H1 (cell line): ENCODE measurements around the gene VSNL1.
"Not testable (repeated sequence)": the region's sequence is repeated elsewhere in the genome, so short reads cannot be mapped to it uniquely, and the experiment has no call there.

Experiments
- ASH2L ChIP-seq: fragments of 200-600, 300-600 bp; sonication (generic); IDR thresholded peaks from one replicate; pipeline ENCODE4 v1.7.1; 2017; ENCODE audit warnings: low read length
- EZH2 ChIP-seq: fragments of 200-600 bp; sonication (generic); IDR thresholded peaks from 2 replicates; pipeline ENCODE4 v1.7.1; 2012; ENCODE audit warnings: low read depth, mild to moderate bottlenecking, moderate library complexity, low read length, inconsistent platforms; ENCODE audit not compliant: severe bottlenecking
- FOSL1 ChIP-seq: IDR thresholded peaks from 2 replicates; pipeline ENCODE4 v1.6.1; 2011; ENCODE audit warnings: mild to moderate bottlenecking, low read depth, low read length, moderate library complexity; ENCODE audit not compliant: insufficient read depth
- GABPA ChIP-seq: IDR thresholded peaks from 2 replicates; pipeline ENCODE4 v1.6.1; 2011; ENCODE audit warnings: mild to moderate bottlenecking, low read length, moderate library complexity, borderline replicate concordance; ENCODE audit not compliant: insufficient read depth
- HDAC2 ChIP-seq, 2 experiments: fragments of 300-600 bp in 1 of 2; sonication (generic) in 1 of 2; IDR thresholded peaks; 2 replicates each; pipeline ENCODE4 v1.6.1; 2011 to 2012; ENCODE audit warnings: low read depth in 2 of 2, low read length in 2 of 2, mild to moderate bottlenecking in 2 of 2, moderate library complexity in 2 of 2, borderline replicate concordance in 1 of 2, inconsistent platforms in 1 of 2
- JUND ChIP-seq: IDR thresholded peaks from 2 replicates; pipeline ENCODE4 v1.6.1; 2011; ENCODE audit warnings: mild to moderate bottlenecking, improper control_type of control experiment, low read length
- POLR2A ChIP-seq, 2 experiments: IDR thresholded peaks; 1 replicate in 1 of 2; 2 replicates in 1 of 2; pipeline ENCODE4 v1.6.1; 2011; ENCODE audit warnings: low read depth in 2 of 2, low read length in 2 of 2, mild to moderate bottlenecking in 2 of 2; ENCODE audit errors: control extremely low read depth in 1 of 2
- POLR2AphosphoS5 ChIP-seq: IDR thresholded peaks from 2 replicates; pipeline ENCODE4 v1.6.1; 2011; ENCODE audit warnings: low read depth, low read length
- RAD21 ChIP-seq, 2 experiments: IDR thresholded peaks in 1 of 2; conservative IDR thresholded peaks in 1 of 2; 2 replicates each; pipeline ENCODE4 v1.6.1; 2011; ENCODE audit warnings: low read depth in 2 of 2, low read length in 2 of 2, improper control_type of control experiment in 1 of 2, inconsistent platforms in 1 of 2, mild to moderate bottlenecking in 1 of 2, moderate library complexity in 1 of 2
- SRF ChIP-seq: IDR thresholded peaks from 2 replicates; pipeline ENCODE4 v1.6.1; 2011; ENCODE audit warnings: mild to moderate bottlenecking, low read depth, low read length, moderate library complexity
- YY1 ChIP-seq: IDR thresholded peaks from 2 replicates; pipeline ENCODE4 v1.6.1; 2011; ENCODE audit warnings: low read depth, mild to moderate bottlenecking, low read length
- TF ChIP-seq, protein P1 (sequence below), 3 experiments: IDR thresholded peaks; 1 replicate in 2 of 3; 2 replicates in 1 of 3; pipeline versions ENCODE4 v1.5.1 to v1.6.1; 2011; ENCODE audit warnings: low read length in 3 of 3, mild to moderate bottlenecking in 3 of 3, inconsistent platforms in 2 of 3, low read depth in 1 of 3, moderate library complexity in 1 of 3; ENCODE audit not compliant: insufficient read depth in 1 of 3; ENCODE audit errors: control extremely low read depth in 1 of 3
- TF ChIP-seq, protein P2 (sequence below): IDR thresholded peaks from 2 replicates; pipeline ENCODE4 v1.6.1; 2012; ENCODE audit warnings: inconsistent platforms
- TF ChIP-seq, protein P3 (sequence below): IDR thresholded peaks from 2 replicates; pipeline ENCODE4 v1.6.1; 2012; ENCODE audit warnings: inconsistent platforms

DNA sequence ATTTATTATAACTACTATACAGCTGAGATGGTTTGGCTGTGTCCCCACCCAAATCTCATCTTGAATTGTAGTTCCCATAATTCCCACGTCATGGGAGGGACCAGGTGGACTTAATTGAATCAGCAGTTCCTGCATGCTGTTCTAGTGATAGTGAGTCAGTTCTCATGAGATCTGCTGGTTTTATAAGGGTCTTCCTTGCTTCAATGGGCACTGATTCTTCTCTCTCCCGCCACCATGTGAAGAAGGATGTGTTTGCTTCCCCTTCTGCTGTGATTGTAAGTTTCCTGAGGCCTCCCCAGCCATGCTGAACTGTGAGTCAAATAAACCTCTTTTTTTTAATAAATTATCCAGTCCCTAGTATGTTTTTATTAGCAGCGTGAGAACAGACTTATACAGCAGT, 25.2 kb downstream of the VSNL1 start:
- not testable (repeated sequence) for TF ChIP-seq ASH2L; SRF; POLR2AphosphoS5; YY1; POLR2A (IDR thresholded peaks at IDR 0.05; ENCODE audit: control extremely low read depth in 1 of 2, low read depth in 2 of 2, low read length in 2 of 2); EZH2; GABPA; JUND; HDAC2 (IDR thresholded peaks at IDR 0.05; ENCODE audit: borderline replicate concordance in 1 of 2, low read depth in 2 of 2, low read length in 2 of 2); RAD21 (IDR thresholded peaks at IDR 0.05 in 1 of 2, conservative IDR thresholded peaks at IDR 0.05 in 1 of 2; ENCODE audit: low read depth in 2 of 2, low read length in 2 of 2); FOSL1
- TF ChIP-seq, protein P1, sequence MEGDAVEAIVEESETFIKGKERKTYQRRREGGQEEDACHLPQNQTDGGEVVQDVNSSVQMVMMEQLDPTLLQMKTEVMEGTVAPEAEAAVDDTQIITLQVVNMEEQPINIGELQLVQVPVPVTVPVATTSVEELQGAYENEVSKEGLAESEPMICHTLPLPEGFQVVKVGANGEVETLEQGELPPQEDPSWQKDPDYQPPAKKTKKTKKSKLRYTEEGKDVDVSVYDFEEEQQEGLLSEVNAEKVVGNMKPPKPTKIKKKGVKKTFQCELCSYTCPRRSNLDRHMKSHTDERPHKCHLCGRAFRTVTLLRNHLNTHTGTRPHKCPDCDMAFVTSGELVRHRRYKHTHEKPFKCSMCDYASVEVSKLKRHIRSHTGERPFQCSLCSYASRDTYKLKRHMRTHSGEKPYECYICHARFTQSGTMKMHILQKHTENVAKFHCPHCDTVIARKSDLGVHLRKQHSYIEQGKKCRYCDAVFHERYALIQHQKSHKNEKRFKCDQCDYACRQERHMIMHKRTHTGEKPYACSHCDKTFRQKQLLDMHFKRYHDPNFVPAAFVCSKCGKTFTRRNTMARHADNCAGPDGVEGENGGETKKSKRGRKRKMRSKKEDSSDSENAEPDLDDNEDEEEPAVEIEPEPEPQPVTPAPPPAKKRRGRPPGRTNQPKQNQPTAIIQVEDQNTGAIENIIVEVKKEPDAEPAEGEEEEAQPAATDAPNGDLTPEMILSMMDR (IDR thresholded peaks at IDR 0.05; ENCODE audit: control extremely low read depth in 1 of 3, insufficient read depth in 1 of 3, low read depth in 1 of 3, low read length in 3 of 3): not testable (repeated sequence)
- TF ChIP-seq, protein P2, sequence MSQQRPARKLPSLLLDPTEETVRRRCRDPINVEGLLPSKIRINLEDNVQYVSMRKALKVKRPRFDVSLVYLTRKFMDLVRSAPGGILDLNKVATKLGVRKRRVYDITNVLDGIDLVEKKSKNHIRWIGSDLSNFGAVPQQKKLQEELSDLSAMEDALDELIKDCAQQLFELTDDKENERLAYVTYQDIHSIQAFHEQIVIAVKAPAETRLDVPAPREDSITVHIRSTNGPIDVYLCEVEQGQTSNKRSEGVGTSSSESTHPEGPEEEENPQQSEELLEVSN: not testable (repeated sequence)
- TF ChIP-seq, protein P3, sequence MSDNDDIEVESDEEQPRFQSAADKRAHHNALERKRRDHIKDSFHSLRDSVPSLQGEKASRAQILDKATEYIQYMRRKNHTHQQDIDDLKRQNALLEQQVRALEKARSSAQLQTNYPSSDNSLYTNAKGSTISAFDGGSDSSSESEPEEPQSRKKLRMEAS: not testable (repeated sequence)
